Body of pancreas (tissue), 4 donors: Measurements from ENCODE around the gene ITPK1. TPM values are rescaled to one million over a fixed set of nuclear protein-coding genes. Genes with fewer than 3 reads are reported as not detected.

Experiments
- ATAC-seq: fragments of 150-250 bp; one replicate; pipeline ENCODE4 v1.9.1; 2016
- DNase-seq, 4 donors: peaks; one replicate each; pipeline ENCODE4 v3.0.0-alpha.2; 2019
- H3K27ac ChIP-seq, 4 donors: fragments of 200-600 bp; sonication (generic); 1 replicate in 3 of 4; 2 replicates in 1 of 4; pipeline versions ENCODE4 v1.5.1 to v1.6.1; 2016 to 2019; ENCODE audit warnings: mild to moderate bottlenecking in 1 of 4, mixed read lengths in 1 of 4, moderate library complexity in 1 of 4
- H3K27me3 ChIP-seq, 2 donors: fragments of 200-600 bp; sonication (generic); one replicate each; pipeline ENCODE4 v1.6.0; 2016; ENCODE audit warnings: mild to moderate bottlenecking in 1 of 2
- H3K36me3 ChIP-seq, 2 donors: fragments of 200-600 bp; sonication (generic); replicated peaks in 1 of 2; 2 replicates each; pipeline ENCODE4 v1.5.1; 2016; ENCODE audit warnings: low read depth in 2 of 2; ENCODE audit not compliant: insufficient read depth in 1 of 2
- H3K4me1 ChIP-seq: fragments of 200-600 bp; sonication (generic); one replicate; pipeline ENCODE4 v1.6.0; 2016
- H3K4me3 ChIP-seq, 2 donors: fragments of 200-600 bp; sonication (generic); 1 replicate in 1 of 2; 2 replicates in 1 of 2; pipeline ENCODE4 v1.5.1; 2016 to 2019
- H3K9me3 ChIP-seq, 3 donors: fragments of 200-600 bp; sonication (generic); 1 replicate in 2 of 3; 2 replicates in 1 of 3; pipeline ENCODE4 v1.5.1; 2016
- POLR2A ChIP-seq, 3 donors: fragments of 450-650 bp; IDR thresholded peaks; one replicate each; pipeline ENCODE4 v1.6.1; 2016; ENCODE audit warnings: antibody characterized with exemption in 3 of 3, mild to moderate bottlenecking in 2 of 3
- WGBS, 2 donors: methylation state at CpG; one replicate each; pipeline ENCODE4 v1.1.5; 2017; 5-methylcytosine and 5-hydroxymethylcytosine counted together
- intact Hi-C: fragments of 100-400 bp; cut with DNase I; formaldehyde crosslinking; loops from one replicate; pipeline ENCODE4 v1.15.1; 2023
- total RNA-seq, 2 donors: library from RNA; depleted of rRNA; stranded (reverse); fragments of >200 nt; gene quantifications; one replicate each; pipeline ENCODE4 v1.1.0, GENCODE V29; 2016
- TF ChIP-seq, protein P1 (sequence below), 7 experiments: fragments of 450-650 bp in 4 of 7; fragments of 200-600 bp in 3 of 7; sonication (generic) in 3 of 7; IDR thresholded peaks; one replicate each; pipeline ENCODE4 v1.5.1; 2016 to 2019; ENCODE audit warnings: antibody characterized with exemption in 7 of 7

ITPK1 gene
- total RNA-seq, 2 donors from 2014 or later: 30.1 to 32.6 TPM

DNA sequence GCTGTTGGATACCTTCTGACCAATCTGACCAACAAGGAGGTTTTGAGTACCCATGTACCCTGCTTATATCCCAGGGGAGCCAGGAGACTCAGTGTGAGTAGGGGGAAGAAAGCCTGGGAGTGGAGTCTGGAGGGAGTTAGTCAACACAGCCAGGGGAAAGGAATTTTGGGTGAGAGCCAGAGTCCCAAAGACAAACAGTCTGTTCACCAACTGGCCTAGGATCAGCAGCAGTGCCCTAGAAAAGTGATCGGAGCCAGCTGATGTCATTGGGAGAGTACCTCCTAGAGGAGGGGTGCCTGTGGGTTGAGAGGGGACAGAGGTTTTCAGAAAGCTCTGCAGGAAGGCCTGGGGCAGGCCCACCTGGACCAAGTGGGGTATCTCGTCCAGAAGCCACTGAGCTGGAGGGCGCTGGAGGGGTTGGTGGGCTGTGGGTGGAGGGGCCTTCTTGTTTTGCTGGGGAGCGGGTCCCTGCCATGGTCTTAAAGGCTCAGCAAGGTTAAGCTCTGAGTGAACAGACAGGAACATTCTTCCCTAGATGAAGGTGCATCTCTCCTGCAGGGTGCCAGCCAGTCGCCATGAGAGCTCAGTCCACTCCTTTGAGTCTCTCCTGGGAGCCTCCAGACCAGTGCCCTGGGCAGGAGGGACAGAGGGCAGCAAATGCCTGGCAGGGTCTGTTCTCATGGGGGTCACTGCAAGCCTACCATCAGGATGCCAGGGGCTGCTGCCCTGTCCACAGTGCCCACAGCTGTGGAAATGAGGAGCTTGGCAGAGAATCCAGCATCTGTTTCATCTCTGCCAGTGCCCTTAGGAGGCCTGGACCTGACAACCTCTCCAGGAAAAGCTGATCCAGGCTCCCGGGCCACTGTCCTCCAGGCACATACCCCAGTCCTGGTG lies 129.2 kb downstream of the ITPK1 start:
- DNase-seq (peak; percentile 75 to 88 (median 84)), ATAC-seq (peak; percentile 92)
- intact Hi-C loops: no loop called here
- no peak overlapping the region for H3K4me3 ChIP-seq
- TF ChIP-seq, protein P1, sequence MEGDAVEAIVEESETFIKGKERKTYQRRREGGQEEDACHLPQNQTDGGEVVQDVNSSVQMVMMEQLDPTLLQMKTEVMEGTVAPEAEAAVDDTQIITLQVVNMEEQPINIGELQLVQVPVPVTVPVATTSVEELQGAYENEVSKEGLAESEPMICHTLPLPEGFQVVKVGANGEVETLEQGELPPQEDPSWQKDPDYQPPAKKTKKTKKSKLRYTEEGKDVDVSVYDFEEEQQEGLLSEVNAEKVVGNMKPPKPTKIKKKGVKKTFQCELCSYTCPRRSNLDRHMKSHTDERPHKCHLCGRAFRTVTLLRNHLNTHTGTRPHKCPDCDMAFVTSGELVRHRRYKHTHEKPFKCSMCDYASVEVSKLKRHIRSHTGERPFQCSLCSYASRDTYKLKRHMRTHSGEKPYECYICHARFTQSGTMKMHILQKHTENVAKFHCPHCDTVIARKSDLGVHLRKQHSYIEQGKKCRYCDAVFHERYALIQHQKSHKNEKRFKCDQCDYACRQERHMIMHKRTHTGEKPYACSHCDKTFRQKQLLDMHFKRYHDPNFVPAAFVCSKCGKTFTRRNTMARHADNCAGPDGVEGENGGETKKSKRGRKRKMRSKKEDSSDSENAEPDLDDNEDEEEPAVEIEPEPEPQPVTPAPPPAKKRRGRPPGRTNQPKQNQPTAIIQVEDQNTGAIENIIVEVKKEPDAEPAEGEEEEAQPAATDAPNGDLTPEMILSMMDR (IDR thresholded peaks at IDR 0.05): no peak
- TF ChIP-seq POLR2A (IDR thresholded peaks at IDR 0.05): no peak
- H3K27me3 ChIP-seq: no peaks in the 10 kb centered on the region
- no peaks in the 10 kb centered on the region for H3K36me3 ChIP-seq
- H3K27ac ChIP-seq: peak overlapping the region; percentile 18 to 82 (median 74)
- WGBS, 2 donors: 51 to 76% methylated on average over 4 to 6 of the region's 6 CpGs
- peaks cover 32% of the 10 kb centered on the region for H3K4me1 ChIP-seq
- H3K9me3 ChIP-seq: no peaks in the 10 kb centered on the region

DNA sequence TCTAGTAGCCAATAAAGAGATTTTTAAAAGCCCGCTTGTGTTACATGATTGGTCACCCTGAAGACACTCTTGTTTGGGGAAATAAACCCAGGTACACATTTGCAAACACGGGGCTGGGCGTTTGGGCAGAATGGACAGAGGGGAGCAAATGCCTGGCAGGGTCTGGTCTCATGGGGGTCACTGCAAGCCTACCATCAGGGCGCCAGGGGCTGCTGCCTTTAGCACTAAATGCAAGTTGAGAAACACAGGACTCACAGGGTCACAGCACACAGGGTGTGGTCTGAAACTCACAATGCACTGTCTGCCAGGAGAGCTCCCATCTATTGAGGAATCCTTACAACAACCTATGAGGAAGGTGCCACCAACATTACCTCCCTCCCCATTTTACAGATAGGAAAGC lies 130.2 kb downstream of the ITPK1 start:
- intact Hi-C loops: no loop called here
- TF ChIP-seq, protein P1 (IDR thresholded peaks at IDR 0.05): no peak
- TF ChIP-seq POLR2A (IDR thresholded peaks at IDR 0.05): no peak
- Histone ChIP-seq H3K9me3 (no peaks in the 10 kb centered on the region), H3K27me3 (no peaks in the 10 kb centered on the region), H3K36me3 (no peaks in the 10 kb centered on the region), H3K27ac (peak overlapping the region; percentile 18 to 82 (median 74)), H3K4me3 (no peak overlapping the region), H3K4me1 (peaks cover 32% of the 10 kb centered on the region)
- DNase-seq: no peak
- 76 to 82% methylated on average over 4 of the region's 4 CpGs for WGBS, 2 donors
- no peak for ATAC-seq

- no peak for TF ChIP-seq POLR2A (IDR thresholded peaks at IDR 0.05)
- TF ChIP-seq, protein P1 (IDR thresholded peaks at IDR 0.05): no peak
- Histone ChIP-seq H3K9me3 (no peaks in the 10 kb centered on the region), H3K27ac (peak overlapping the region in 3 of 4 donors; percentile 2 to 82 (median 16)), H3K4me3 (no peak overlapping the region), H3K4me1 (peaks cover 32% of the 10 kb centered on the region), H3K36me3 (no peaks in the 10 kb centered on the region), H3K27me3 (no peaks in the 10 kb centered on the region)
- 31 to 41% methylated on average over 4 of the region's 4 CpGs for WGBS, 2 donors
- DNase-seq (no peak), ATAC-seq (no peak)
- intact Hi-C loops: no loop called here
These were observed 130.8 kb downstream of the ITPK1 start for GRCh38 chr14:92984896-92985295.

GRCh38 chr14:92984082-92984788 lies 131.5 kb downstream of the ITPK1 start:
- Histone ChIP-seq H3K4me3 (no peak overlapping the region), H3K9me3 (peaks cover 0 to under 1% (median 0%) of the 10 kb centered on the region in 3 donors), H3K27me3 (no peaks in the 10 kb centered on the region), H3K4me1 (peaks cover 32% of the 10 kb centered on the region), H3K27ac (peak overlapping the region in 3 of 4 donors; percentile 2 to 82 (median 16)), H3K36me3 (no peaks in the 10 kb centered on the region)
- intact Hi-C loops: no loop called here
- DNase-seq: no peak
- no peak for TF ChIP-seq POLR2A (IDR thresholded peaks at IDR 0.05)
- TF ChIP-seq, protein P1 (IDR thresholded peaks at IDR 0.05): no peak
- WGBS, 2 donors: 77 to 85% methylated on average over 5 of the region's 5 CpGs
- ATAC-seq: no peak
